ENCODE results near the gene HYAL1.

GRCh38 chr3:50302095-50303012, 1.0 kb downstream of the HYAL1 start:
- no peak for TF ChIP-seq CTCF (IDR thresholded peaks at IDR 0.05)
- TF ChIP-seq POLR2A (IDR thresholded peaks at IDR 0.05) = no peak
- TF ChIP-seq EP300 (IDR thresholded peaks at IDR 0.05; ENCODE audit: low read depth) = no peak
- TF ChIP-seq POLR2AphosphoS5 (IDR thresholded peaks at IDR 0.05) = no peak

Measured in transverse colon (tissue), 4 donors.